GM20000 (cell line): ENCODE measurements around the gene ZNF425.
A peak's percentile ranks its signal among the peaks of the same experiment; 100 is the strongest.

Experiments
- DNase-seq: peaks from one replicate; pipeline ENCODE4 v3.0.0; 2012; ENCODE audit warnings: low spot score
- CTCF ChIP-seq: IDR thresholded peaks from 2 replicates; pipeline ENCODE4 v1.5.1; 2012; ENCODE audit warnings: mild to moderate bottlenecking, control low read depth; ENCODE audit errors: extremely low read depth, missing control alignments

ZNF425 gene

GRCh38 chr7:149084407-149084806 lies 41.7 kb downstream of the ZNF425 start:
- no peak for DNase-seq
- no peak for TF ChIP-seq CTCF

- no peak for TF ChIP-seq CTCF
- no peak for DNase-seq
Observed at GRCh38 chr7:149081914-149082313, 44.2 kb downstream of the ZNF425 start.

GRCh38 chr7:149077594-149077993 lies 48.5 kb downstream of the ZNF425 start:
- no peak for TF ChIP-seq CTCF
- no peak for DNase-seq

DNA sequence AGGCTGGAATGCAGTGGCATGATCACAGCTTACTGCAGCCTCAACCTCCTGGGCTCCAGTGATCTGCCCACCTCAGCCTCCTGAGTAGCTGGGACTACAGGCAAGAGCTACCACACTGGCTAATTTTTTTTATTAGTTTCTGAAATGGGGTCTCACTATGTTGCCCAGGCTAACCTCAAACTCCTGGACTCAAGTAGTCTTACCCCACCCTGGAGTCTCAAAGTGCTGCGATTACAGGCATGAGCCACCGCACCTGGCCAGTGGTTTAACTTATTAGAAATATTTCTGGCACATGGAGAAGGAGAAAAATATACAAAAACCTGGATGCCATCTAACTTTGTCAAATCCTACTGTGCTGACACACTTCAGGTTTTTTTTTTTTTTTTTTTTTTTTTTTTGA lies 50.8 kb downstream of the ZNF425 start:
- DNase-seq, result no peak
- TF ChIP-seq CTCF, result no peak

- DNase-seq, result no peak
- TF ChIP-seq CTCF, result no peak
Observed at GRCh38 chr7:149074116-149074885, 51.8 kb downstream of the ZNF425 start.

DNA sequence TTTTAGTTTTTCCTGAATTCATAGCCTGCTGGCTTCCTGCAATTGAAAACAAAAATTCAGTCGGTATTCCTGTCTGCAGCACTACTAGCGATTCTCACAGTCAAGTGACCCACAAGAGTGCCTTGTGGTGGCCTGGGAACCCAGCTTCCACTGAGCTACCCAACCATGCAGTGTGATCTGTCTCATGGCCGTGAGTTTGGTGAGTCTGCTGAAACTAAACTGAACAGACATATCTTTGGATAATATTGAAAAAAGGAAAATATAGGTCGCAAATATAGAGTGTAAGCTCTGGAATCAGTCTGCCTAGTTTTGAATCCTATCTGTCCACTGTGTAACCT lies 53.7 kb downstream of the ZNF425 start:
- no peak for DNase-seq
- no peak for TF ChIP-seq CTCF

DNA sequence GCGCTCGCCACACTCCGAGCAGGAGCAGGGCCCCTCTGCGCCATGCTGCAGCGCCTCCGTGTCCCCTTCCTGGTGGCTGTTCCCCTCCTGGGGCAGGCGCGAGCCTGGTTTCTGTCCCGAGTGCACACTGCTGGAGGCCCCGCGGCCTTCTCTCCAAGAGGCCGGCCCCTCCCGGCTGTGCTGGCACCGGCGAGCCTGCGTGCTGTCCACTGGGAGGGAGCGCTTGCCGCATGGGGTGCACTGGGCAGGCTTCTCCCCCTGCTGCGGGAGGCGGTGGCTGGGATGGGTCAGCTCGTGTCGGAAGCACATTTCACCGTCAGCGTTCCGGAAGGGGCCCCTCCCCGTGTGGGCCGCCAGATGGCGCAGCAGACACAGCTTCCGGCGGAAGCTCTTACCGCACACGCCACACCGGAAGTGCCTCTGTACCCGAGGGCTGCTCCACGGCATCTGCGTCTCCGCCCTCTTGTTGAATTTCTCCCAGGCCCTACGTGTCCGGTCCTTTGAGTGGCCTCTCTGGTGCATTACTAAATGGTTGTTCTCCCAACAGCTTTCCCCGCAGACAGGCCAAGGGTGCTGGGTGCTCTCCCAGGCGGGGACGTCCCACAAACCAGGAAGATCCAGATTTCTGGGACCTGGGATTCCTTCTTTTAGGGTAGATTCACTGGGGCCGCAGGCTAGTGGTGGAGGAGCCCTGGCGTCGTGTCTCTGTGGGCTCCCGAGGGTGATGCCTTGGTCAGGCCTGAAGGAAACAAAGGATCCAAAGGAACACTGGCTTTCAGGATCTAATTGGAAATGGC lies 54.3 kb downstream of the ZNF425 start:
- peak; percentile 60 for DNase-seq
- peak; percentile 55 for TF ChIP-seq CTCF
